Testis (tissue), 2 donors: ENCODE measurements around the gene ZNF791.

ENCODE experiments used
- CTCF ChIP-seq, 3 experiments: fragments of 450-650 bp in 2 of 3; fragments of 200-600 bp in 1 of 3; sonication (generic) in 1 of 3; IDR thresholded peaks; one replicate each; pipeline ENCODE4 v1.5.1; 2016 to 2019; ENCODE audit warnings: antibody characterized with exemption in 3 of 3, mild to moderate bottlenecking in 2 of 3, moderate library complexity in 1 of 3
- POLR2A ChIP-seq: fragments of 450-650 bp; IDR thresholded peaks from one replicate; pipeline ENCODE4 v1.6.1; 2017; ENCODE audit warnings: antibody characterized with exemption, mild to moderate bottlenecking, moderate library complexity

DNA sequence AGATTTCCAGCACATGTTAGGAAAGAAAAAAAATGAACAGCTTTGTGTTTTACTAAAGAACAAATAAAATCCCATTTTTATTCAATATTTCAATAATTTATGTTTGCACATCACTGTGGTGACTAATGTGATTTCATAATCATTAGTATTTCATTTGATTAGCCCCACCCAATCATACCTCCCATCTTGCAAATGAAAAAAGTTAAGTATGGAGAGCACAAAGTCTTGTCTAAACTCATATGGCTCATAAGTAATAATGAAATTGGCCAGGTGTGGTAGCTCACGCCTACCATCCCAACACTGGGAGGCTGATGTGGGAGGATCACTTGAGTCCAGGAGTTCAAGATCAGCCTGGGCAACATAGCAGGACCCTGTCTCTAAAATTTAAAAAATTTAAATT, 3.9 kb upstream of the ZNF791 start:
- TF ChIP-seq CTCF (IDR thresholded peaks at IDR 0.05), result no peak
- TF ChIP-seq POLR2A, result no peak
